Measurements from ENCODE around the gene CNTN4.

CNTN4 gene

GRCh38 chr3:2851361-2851760 is 752.7 kb downstream of the CNTN4 start:
- Histone ChIP-seq H3K4me2 (no peak overlapping the region), H3K9ac (no peak overlapping the region), H3K79me2 (ENCODE audit: insufficient read depth, low read depth) (no peaks in the 10 kb centered on the region), H3K27ac (no peak overlapping the region), H3K36me3 (ENCODE audit: insufficient read depth) (no peaks in the 10 kb centered on the region), H4K20me1 (ENCODE audit: insufficient read depth) (no peaks in the 10 kb centered on the region), H2AFZ (ENCODE audit: low read depth) (no peak overlapping the region), H3K4me1 (ENCODE audit: low read depth, poor library complexity, severe bottlenecking) (no peaks in the 10 kb centered on the region), H3K27me3 (ENCODE audit: insufficient read depth, low read depth) (no peaks in the 10 kb centered on the region), H3K4me3 (IDR thresholded peaks at IDR 0.05; ENCODE audit: insufficient read depth, low read depth, low read length) (no peak overlapping the region)
- no peak for TF ChIP-seq CTCF (conservative IDR thresholded peaks at IDR 0.05; ENCODE audit: low read depth, low read length)

GRCh38 chr3:2851835-2852234 is 753.2 kb downstream of the CNTN4 start:
- H3K36me3 ChIP-seq (ENCODE audit: insufficient read depth): no peaks in the 10 kb centered on the region
- no peaks in the 10 kb centered on the region for H3K4me1 ChIP-seq (ENCODE audit: low read depth, poor library complexity, severe bottlenecking)
- H3K4me3 ChIP-seq (IDR thresholded peaks at IDR 0.05; ENCODE audit: insufficient read depth, low read depth, low read length): no peak overlapping the region
- TF ChIP-seq CTCF (conservative IDR thresholded peaks at IDR 0.05; ENCODE audit: low read depth, low read length): no peak
- H3K9ac ChIP-seq: no peak overlapping the region
- H4K20me1 ChIP-seq (ENCODE audit: insufficient read depth): no peaks in the 10 kb centered on the region
- no peaks in the 10 kb centered on the region for H3K79me2 ChIP-seq (ENCODE audit: insufficient read depth, low read depth)
- no peak overlapping the region for H3K27ac ChIP-seq
- H3K27me3 ChIP-seq (ENCODE audit: insufficient read depth, low read depth): no peaks in the 10 kb centered on the region
- H3K4me2 ChIP-seq: no peak overlapping the region
- no peak overlapping the region for H2AFZ ChIP-seq (ENCODE audit: low read depth)

GRCh38 chr3:2853651-2854050 is 755.0 kb downstream of the CNTN4 start:
- Histone ChIP-seq H3K4me3 (IDR thresholded peaks at IDR 0.05; ENCODE audit: insufficient read depth, low read depth, low read length) (no peak overlapping the region), H3K27me3 (ENCODE audit: insufficient read depth, low read depth) (no peaks in the 10 kb centered on the region), H3K9ac (no peak overlapping the region), H3K4me1 (ENCODE audit: low read depth, poor library complexity, severe bottlenecking) (no peaks in the 10 kb centered on the region), H3K36me3 (ENCODE audit: insufficient read depth) (no peaks in the 10 kb centered on the region), H3K79me2 (ENCODE audit: insufficient read depth, low read depth) (no peaks in the 10 kb centered on the region), H4K20me1 (ENCODE audit: insufficient read depth) (no peaks in the 10 kb centered on the region), H3K4me2 (no peak overlapping the region), H3K27ac (no peak overlapping the region), H2AFZ (ENCODE audit: low read depth) (no peak overlapping the region)
- no peak for TF ChIP-seq CTCF (conservative IDR thresholded peaks at IDR 0.05; ENCODE audit: low read depth, low read length)

- no peak for TF ChIP-seq CTCF (conservative IDR thresholded peaks at IDR 0.05; ENCODE audit: low read depth, low read length)
- no peaks in the 10 kb centered on the region for H3K27me3 ChIP-seq (ENCODE audit: insufficient read depth, low read depth)
- H3K4me3 ChIP-seq (IDR thresholded peaks at IDR 0.05; ENCODE audit: insufficient read depth, low read depth, low read length): no peak overlapping the region
- no peaks in the 10 kb centered on the region for H3K79me2 ChIP-seq (ENCODE audit: insufficient read depth, low read depth)
- no peak overlapping the region for H3K4me2 ChIP-seq
- no peak overlapping the region for H3K9ac ChIP-seq
- H4K20me1 ChIP-seq (ENCODE audit: insufficient read depth): no peaks in the 10 kb centered on the region
- no peaks in the 10 kb centered on the region for H3K36me3 ChIP-seq (ENCODE audit: insufficient read depth)
- no peaks in the 10 kb centered on the region for H3K4me1 ChIP-seq (ENCODE audit: low read depth, poor library complexity, severe bottlenecking)
- no peak overlapping the region for H3K27ac ChIP-seq
- H2AFZ ChIP-seq (ENCODE audit: low read depth): no peak overlapping the region
These were observed 757.8 kb downstream of the CNTN4 start for GRCh38 chr3:2856138-2857133.

Measured in KMS-11 (cell line).